ENCODE measurements around the gene AANAT.

- TF ChIP-seq, protein P1, sequence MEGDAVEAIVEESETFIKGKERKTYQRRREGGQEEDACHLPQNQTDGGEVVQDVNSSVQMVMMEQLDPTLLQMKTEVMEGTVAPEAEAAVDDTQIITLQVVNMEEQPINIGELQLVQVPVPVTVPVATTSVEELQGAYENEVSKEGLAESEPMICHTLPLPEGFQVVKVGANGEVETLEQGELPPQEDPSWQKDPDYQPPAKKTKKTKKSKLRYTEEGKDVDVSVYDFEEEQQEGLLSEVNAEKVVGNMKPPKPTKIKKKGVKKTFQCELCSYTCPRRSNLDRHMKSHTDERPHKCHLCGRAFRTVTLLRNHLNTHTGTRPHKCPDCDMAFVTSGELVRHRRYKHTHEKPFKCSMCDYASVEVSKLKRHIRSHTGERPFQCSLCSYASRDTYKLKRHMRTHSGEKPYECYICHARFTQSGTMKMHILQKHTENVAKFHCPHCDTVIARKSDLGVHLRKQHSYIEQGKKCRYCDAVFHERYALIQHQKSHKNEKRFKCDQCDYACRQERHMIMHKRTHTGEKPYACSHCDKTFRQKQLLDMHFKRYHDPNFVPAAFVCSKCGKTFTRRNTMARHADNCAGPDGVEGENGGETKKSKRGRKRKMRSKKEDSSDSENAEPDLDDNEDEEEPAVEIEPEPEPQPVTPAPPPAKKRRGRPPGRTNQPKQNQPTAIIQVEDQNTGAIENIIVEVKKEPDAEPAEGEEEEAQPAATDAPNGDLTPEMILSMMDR (IDR thresholded peaks at IDR 0.05 in 2 of 3, conservative IDR thresholded peaks at IDR 0.05 in 1 of 3; ENCODE audit: borderline replicate concordance in 1 of 3, insufficient read depth in 1 of 3, low read depth in 2 of 3, low read length in 2 of 3): no peak
- TF ChIP-seq POLR2AphosphoS5 (IDR thresholded peaks at IDR 0.05; ENCODE audit: low read depth, low read length) (no peak), SIN3A (IDR thresholded peaks at IDR 0.05; ENCODE audit: low read depth) (no peak), SP1 (IDR thresholded peaks at IDR 0.05; ENCODE audit: low read depth) (no peak), EGR1 (IDR thresholded peaks at IDR 0.05; ENCODE audit: low read depth) (no peak), RAD21 (IDR thresholded peaks at IDR 0.05; ENCODE audit: low read depth) (no peak), EZH2 (IDR thresholded peaks at IDR 0.05) (no peak), POLR2A (IDR thresholded peaks at IDR 0.05; ENCODE audit: borderline replicate concordance, extremely low read depth, insufficient read depth, insufficient read length) (no peak), MAX (IDR thresholded peaks at IDR 0.05) (no peak), ELF1 (IDR thresholded peaks at IDR 0.05; ENCODE audit: borderline replicate concordance, low read depth) (no peak)
- TF ChIP-seq, protein P2, sequence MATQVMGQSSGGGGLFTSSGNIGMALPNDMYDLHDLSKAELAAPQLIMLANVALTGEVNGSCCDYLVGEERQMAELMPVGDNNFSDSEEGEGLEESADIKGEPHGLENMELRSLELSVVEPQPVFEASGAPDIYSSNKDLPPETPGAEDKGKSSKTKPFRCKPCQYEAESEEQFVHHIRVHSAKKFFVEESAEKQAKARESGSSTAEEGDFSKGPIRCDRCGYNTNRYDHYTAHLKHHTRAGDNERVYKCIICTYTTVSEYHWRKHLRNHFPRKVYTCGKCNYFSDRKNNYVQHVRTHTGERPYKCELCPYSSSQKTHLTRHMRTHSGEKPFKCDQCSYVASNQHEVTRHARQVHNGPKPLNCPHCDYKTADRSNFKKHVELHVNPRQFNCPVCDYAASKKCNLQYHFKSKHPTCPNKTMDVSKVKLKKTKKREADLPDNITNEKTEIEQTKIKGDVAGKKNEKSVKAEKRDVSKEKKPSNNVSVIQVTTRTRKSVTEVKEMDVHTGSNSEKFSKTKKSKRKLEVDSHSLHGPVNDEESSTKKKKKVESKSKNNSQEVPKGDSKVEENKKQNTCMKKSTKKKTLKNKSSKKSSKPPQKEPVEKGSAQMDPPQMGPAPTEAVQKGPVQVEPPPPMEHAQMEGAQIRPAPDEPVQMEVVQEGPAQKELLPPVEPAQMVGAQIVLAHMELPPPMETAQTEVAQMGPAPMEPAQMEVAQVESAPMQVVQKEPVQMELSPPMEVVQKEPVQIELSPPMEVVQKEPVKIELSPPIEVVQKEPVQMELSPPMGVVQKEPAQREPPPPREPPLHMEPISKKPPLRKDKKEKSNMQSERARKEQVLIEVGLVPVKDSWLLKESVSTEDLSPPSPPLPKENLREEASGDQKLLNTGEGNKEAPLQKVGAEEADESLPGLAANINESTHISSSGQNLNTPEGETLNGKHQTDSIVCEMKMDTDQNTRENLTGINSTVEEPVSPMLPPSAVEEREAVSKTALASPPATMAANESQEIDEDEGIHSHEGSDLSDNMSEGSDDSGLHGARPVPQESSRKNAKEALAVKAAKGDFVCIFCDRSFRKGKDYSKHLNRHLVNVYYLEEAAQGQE (IDR thresholded peaks at IDR 0.05; ENCODE audit: low read depth): no peak
- TF ChIP-seq, protein P3, sequence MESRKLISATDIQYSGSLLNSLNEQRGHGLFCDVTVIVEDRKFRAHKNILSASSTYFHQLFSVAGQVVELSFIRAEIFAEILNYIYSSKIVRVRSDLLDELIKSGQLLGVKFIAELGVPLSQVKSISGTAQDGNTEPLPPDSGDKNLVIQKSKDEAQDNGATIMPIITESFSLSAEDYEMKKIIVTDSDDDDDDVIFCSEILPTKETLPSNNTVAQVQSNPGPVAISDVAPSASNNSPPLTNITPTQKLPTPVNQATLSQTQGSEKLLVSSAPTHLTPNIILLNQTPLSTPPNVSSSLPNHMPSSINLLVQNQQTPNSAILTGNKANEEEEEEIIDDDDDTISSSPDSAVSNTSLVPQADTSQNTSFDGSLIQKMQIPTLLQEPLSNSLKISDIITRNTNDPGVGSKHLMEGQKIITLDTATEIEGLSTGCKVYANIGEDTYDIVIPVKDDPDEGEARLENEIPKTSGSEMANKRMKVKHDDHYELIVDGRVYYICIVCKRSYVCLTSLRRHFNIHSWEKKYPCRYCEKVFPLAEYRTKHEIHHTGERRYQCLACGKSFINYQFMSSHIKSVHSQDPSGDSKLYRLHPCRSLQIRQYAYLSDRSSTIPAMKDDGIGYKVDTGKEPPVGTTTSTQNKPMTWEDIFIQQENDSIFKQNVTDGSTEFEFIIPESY (IDR thresholded peaks at IDR 0.05; ENCODE audit: extremely low read depth, insufficient replicate concordance, low read length): no peak
Measured at GRCh38 chr17:76445697-76446448, 21.5 kb upstream of the AANAT start.
